Vagina (tissue), 2 donors: ENCODE measurements around the gene ANKRD44. TPM values are rescaled to one million over a fixed set of nuclear protein-coding genes. Genes with fewer than 3 reads are reported as not detected.

Experiments used
- DNase-seq, 2 donors: peaks; one replicate each; pipeline ENCODE4 v3.0.0-alpha.2; 2017; ENCODE audit errors: extremely low spot score in 2 of 2
- H3K27ac ChIP-seq: fragments of 200-600 bp; sonication (generic); one replicate; pipeline ENCODE4 v1.5.1; 2019
- H3K27me3 ChIP-seq: fragments of 200-600 bp; sonication (generic); one replicate; pipeline ENCODE4 v1.5.1; 2019
- H3K36me3 ChIP-seq, 2 donors: fragments of 200-600 bp; sonication (generic); one replicate each; pipeline ENCODE4 v1.5.1; 2017 to 2019
- H3K4me1 ChIP-seq: fragments of 200-600 bp; sonication (generic); one replicate; pipeline ENCODE4 v1.5.1; 2019
- H3K4me3 ChIP-seq, 2 donors: fragments of 200-600 bp; sonication (generic); 1 replicate in 1 of 2; 2 replicates in 1 of 2; pipeline ENCODE4 v1.5.1; 2016 to 2019
- H3K9me3 ChIP-seq: fragments of 200-600 bp; sonication (generic); one replicate; pipeline ENCODE4 v1.5.1; 2019
- CTCF ChIP-seq, 3 experiments: fragments of 450-650 bp in 2 of 3; fragments of 200-600 bp in 1 of 3; sonication (generic) in 1 of 3; IDR thresholded peaks; one replicate each; pipeline ENCODE4 v1.5.1; 2017 to 2019; ENCODE audit warnings: antibody characterized with exemption in 3 of 3, mild to moderate bottlenecking in 2 of 3, moderate library complexity in 2 of 3
- POLR2A ChIP-seq, 2 donors: fragments of 450-650 bp; IDR thresholded peaks; one replicate each; pipeline ENCODE4 v1.6.1; 2017; ENCODE audit warnings: antibody characterized with exemption in 2 of 2, mild to moderate bottlenecking in 2 of 2, moderate library complexity in 2 of 2
- POLR2AphosphoS5 ChIP-seq, 2 donors: sonication (generic); formaldehyde crosslinking; IDR thresholded peaks; one replicate each; pipeline ENCODE4 v1.9.0; 2017; ENCODE audit warnings: antibody characterized with exemption in 2 of 2, mild to moderate bottlenecking in 2 of 2, low read depth in 1 of 2; ENCODE audit not compliant: insufficient read depth in 1 of 2
- intact Hi-C: fragments of 100-400 bp; cut with DNase I; formaldehyde crosslinking; loops from one replicate; pipeline ENCODE4 v1.15.1; 2023
- total RNA-seq: library from RNA; depleted of rRNA; stranded (reverse); fragments of >200 nt; gene quantifications from one replicate; pipeline ENCODE4 v1.2.3, GENCODE V29; 2016

ANKRD44 gene
- total RNA-seq, 1 donor from 2014 or later = 46.4 TPM

GRCh38 chr2:196954001-196954400 is 356.6 kb downstream of the ANKRD44 start:
- intact Hi-C loops = no loop called here

GRCh38 chr2:196952936-196953335 is 357.6 kb downstream of the ANKRD44 start:
- DNase-seq = no peak
- H3K27me3 ChIP-seq = no peaks in the 10 kb centered on the region
- TF ChIP-seq POLR2A (IDR thresholded peaks at IDR 0.05) (no peak), POLR2AphosphoS5 (IDR thresholded peaks at IDR 0.05; ENCODE audit: insufficient read depth in 1 of 2, low read depth in 1 of 2) (no peak), CTCF (IDR thresholded peaks at IDR 0.05) (no peak)
- H3K4me1 ChIP-seq = no peaks in the 10 kb centered on the region
- H3K9me3 ChIP-seq = no peaks in the 10 kb centered on the region
- H3K36me3 ChIP-seq = no peaks in the 10 kb centered on the region
- no peak overlapping the region for H3K4me3 ChIP-seq
- no peak overlapping the region for H3K27ac ChIP-seq
- intact Hi-C loops = no loop called here

More at GRCh38 chr2:196954001-196954400, 356.6 kb downstream of the ANKRD44 start:
- Histone ChIP-seq H3K4me3 (no peak overlapping the region), H3K27ac (no peak overlapping the region), H3K4me1 (no peaks in the 10 kb centered on the region), H3K36me3 (no peaks in the 10 kb centered on the region), H3K9me3 (no peaks in the 10 kb centered on the region), H3K27me3 (no peaks in the 10 kb centered on the region)
- TF ChIP-seq POLR2AphosphoS5 (IDR thresholded peaks at IDR 0.05; ENCODE audit: insufficient read depth in 1 of 2, low read depth in 1 of 2) = no peak
- no peak for TF ChIP-seq CTCF (IDR thresholded peaks at IDR 0.05)
- TF ChIP-seq POLR2A (IDR thresholded peaks at IDR 0.05) = no peak
- DNase-seq = no peak

GRCh38 chr2:196951973-196952372 is 358.6 kb downstream of the ANKRD44 start:
- Histone ChIP-seq H3K27me3 (no peaks in the 10 kb centered on the region), H3K4me1 (no peaks in the 10 kb centered on the region), H3K4me3 (no peak overlapping the region), H3K36me3 (no peaks in the 10 kb centered on the region), H3K27ac (no peak overlapping the region), H3K9me3 (no peaks in the 10 kb centered on the region)
- TF ChIP-seq POLR2A (IDR thresholded peaks at IDR 0.05) (no peak), POLR2AphosphoS5 (IDR thresholded peaks at IDR 0.05; ENCODE audit: insufficient read depth in 1 of 2, low read depth in 1 of 2) (no peak), CTCF (IDR thresholded peaks at IDR 0.05) (no peak)
- DNase-seq = no peak
- intact Hi-C loops = no loop called here

GRCh38 chr2:196949116-196949515 is 361.5 kb downstream of the ANKRD44 start:
- intact Hi-C loops = no loop called here
- H3K27me3 ChIP-seq = no peaks in the 10 kb centered on the region
- H3K4me3 ChIP-seq = no peak overlapping the region
- no peaks in the 10 kb centered on the region for H3K36me3 ChIP-seq
- no peak overlapping the region for H3K27ac ChIP-seq
- TF ChIP-seq POLR2A (IDR thresholded peaks at IDR 0.05) (no peak), POLR2AphosphoS5 (IDR thresholded peaks at IDR 0.05; ENCODE audit: insufficient read depth in 1 of 2, low read depth in 1 of 2) (no peak), CTCF (IDR thresholded peaks at IDR 0.05) (no peak)
- H3K9me3 ChIP-seq = no peaks in the 10 kb centered on the region
- DNase-seq = no peak
- no peaks in the 10 kb centered on the region for H3K4me1 ChIP-seq

- Histone ChIP-seq H3K27ac (no peak overlapping the region), H3K27me3 (no peaks in the 10 kb centered on the region), H3K4me1 (no peaks in the 10 kb centered on the region), H3K36me3 (no peaks in the 10 kb centered on the region), H3K9me3 (no peaks in the 10 kb centered on the region), H3K4me3 (no peak overlapping the region)
- TF ChIP-seq CTCF (IDR thresholded peaks at IDR 0.05) (no peak), POLR2A (IDR thresholded peaks at IDR 0.05) (no peak), POLR2AphosphoS5 (IDR thresholded peaks at IDR 0.05; ENCODE audit: insufficient read depth in 1 of 2, low read depth in 1 of 2) (no peak)
- DNase-seq = no peak
- intact Hi-C loops = no loop called here
These were observed 366.0 kb downstream of the ANKRD44 start for GRCh38 chr2:196944570-196944969.
